Naive thymus-derived CD4-positive, alpha-beta T cell (primary cell): ENCODE measurements around the gene PLEKHG4B. TPM values are rescaled to one million over a fixed set of nuclear protein-coding genes. Genes with fewer than 3 reads are reported as not detected.

ENCODE experiments used
- ATAC-seq: fragments of 150-1000 bp; cut with Tn5 transposase; 2 replicates; pipeline ENCODE4 v1.10.0; 2021; ENCODE audit warnings: mild to moderate bottlenecking, moderate library complexity
- CTCF ChIA-PET: fragments of 350-600 bp; sonication (Branson Sonifier 250); formaldehyde crosslinking; loops from one replicate; lab custom pipeline; 2021; ENCODE audit warnings: antibody characterized with exemption; lab: Charles Lee
- POLR2A ChIA-PET: fragments of 350-600 bp; sonication (Branson Sonifier 250); formaldehyde crosslinking; loops from one replicate; lab custom pipeline; 2021; ENCODE audit warnings: antibody characterized with exemption, inconsistent platforms; lab: Charles Lee
- DNase-seq, 9 donors: peaks; one replicate each; pipeline versions ENCODE4 v3.0.0 to v3.0.0-alpha.2; 2020 to 2022; ENCODE audit warnings: mixed read lengths in 1 of 9
- H3K27ac ChIP-seq: one replicate; pipeline ENCODE4 v1.7.0; 2013; ENCODE audit warnings: mild to moderate bottlenecking, low read depth, low read length, moderate library complexity
- H3K27me3 ChIP-seq, 2 donors: one replicate each; pipeline ENCODE4 v1.7.0; 2013; ENCODE audit warnings: low read length in 2 of 2, mild to moderate bottlenecking in 2 of 2, moderate library complexity in 2 of 2; ENCODE audit not compliant: control insufficient read depth in 2 of 2, insufficient read depth in 2 of 2
- H3K36me3 ChIP-seq, 3 experiments: 1 replicate in 2 of 3; 2 replicates in 1 of 3; pipeline ENCODE4 v1.7.0; 2013; ENCODE audit warnings: low read length in 3 of 3, mild to moderate bottlenecking in 3 of 3, moderate library complexity in 1 of 3; ENCODE audit not compliant: insufficient read depth in 3 of 3, control insufficient read depth in 2 of 3
- H3K4me1 ChIP-seq, 2 donors: one replicate each; pipeline ENCODE4 v1.7.0; 2013; ENCODE audit warnings: low read length in 2 of 2, mild to moderate bottlenecking in 2 of 2, moderate library complexity in 1 of 2; ENCODE audit not compliant: control insufficient read depth in 2 of 2, insufficient read depth in 2 of 2
- H3K4me3 ChIP-seq: 2 replicates; pipeline ENCODE4 v1.7.0; 2013; ENCODE audit warnings: mild to moderate bottlenecking, low read length
- H3K9me3 ChIP-seq, 3 experiments: 1 replicate in 2 of 3; 2 replicates in 1 of 3; pipeline ENCODE4 v1.7.0; 2013; ENCODE audit warnings: low read length in 3 of 3; ENCODE audit not compliant: control insufficient read depth in 2 of 3
- H3K27ac Mint-ChIP-seq, 9 donors: one replicate each; pipeline ENCODE4 v1.8.0; 2020 to 2022; ENCODE audit warnings: mixed read lengths in 9 of 9, mild to moderate bottlenecking in 8 of 9, moderate library complexity in 5 of 9, inconsistent platforms in 2 of 9
- H3K27me3 Mint-ChIP-seq, 5 donors: one replicate each; pipeline ENCODE4 v1.8.0; 2021 to 2022; ENCODE audit warnings: mixed read lengths in 5 of 5, mild to moderate bottlenecking in 1 of 5
- H3K36me3 Mint-ChIP-seq, 5 donors: one replicate each; pipeline ENCODE4 v1.8.0; 2020 to 2022; ENCODE audit warnings: mixed read lengths in 5 of 5, mild to moderate bottlenecking in 3 of 5, inconsistent platforms in 1 of 5
- H3K4me1 Mint-ChIP-seq, 7 donors: one replicate each; pipeline ENCODE4 v1.8.0; 2020 to 2022; ENCODE audit warnings: mixed read lengths in 7 of 7, mild to moderate bottlenecking in 3 of 7, inconsistent platforms in 1 of 7
- H3K4me3 Mint-ChIP-seq, 10 donors: one replicate each; pipeline ENCODE4 v1.8.0; 2020 to 2022; ENCODE audit warnings: mild to moderate bottlenecking in 10 of 10, mixed read lengths in 10 of 10, moderate library complexity in 6 of 10, inconsistent platforms in 2 of 10
- H3K9me3 Mint-ChIP-seq, 11 donors: one replicate each; pipeline ENCODE4 v1.8.0; 2020 to 2022; ENCODE audit warnings: mixed read lengths in 11 of 11, mild to moderate bottlenecking in 4 of 11, inconsistent platforms in 1 of 11, moderate library complexity in 1 of 11
- intact Hi-C, 2 donors: fragments of 100-400 bp; cut with micrococcal nuclease; formaldehyde crosslinking; loops; one replicate each; pipeline ENCODE4 v1.15.1; 2023
- polyA plus RNA-seq, 2 donors: library from polyadenylated mRNA; unstranded; fragments of 300-500 nt; fragmentation: Illumina TruSeq; gene quantifications; one replicate each; pipeline ENCODE4 v1.2.3, GENCODE V29; 2021
- total RNA-seq, 6 experiments: library from RNA in 5 of 6; stranded (reverse) in 5 of 6; gene quantifications; 1 replicate in 5 of 6; 2 replicates in 1 of 6; pipeline ENCODE4 v1.2.3 and lab custom pipeline; 2021 to 2026

PLEKHG4B gene
- total and polyA plus RNA-seq, 7 experiments from 2014 or later: 0.39 to 2.0 TPM; not detected in 5

GRCh38 chr5:79821-80220 is 12.1 kb upstream of the PLEKHG4B start:
- POLR2A ChIA-PET: no interaction called here
- H3K27me3 Mint-ChIP-seq: peaks cover 0 to 24% (median 8%) of the 10 kb centered on the region in 5 donors
- H3K27ac Mint-ChIP-seq: no peak overlapping the region
- Histone ChIP-seq H3K4me3 (no peak overlapping the region), H3K9me3 (no peaks in the 10 kb centered on the region), H3K27ac (no peak overlapping the region), H3K27me3 (no peaks in the 10 kb centered on the region), H3K36me3 (no peaks in the 10 kb centered on the region), H3K4me1 (no peaks in the 10 kb centered on the region)
- peaks cover 0 to 4% (median 0%) of the 10 kb centered on the region in 5 donors for H3K36me3 Mint-ChIP-seq
- intact Hi-C loops: no loop called here
- CTCF ChIA-PET: no interaction called here
- H3K4me3 Mint-ChIP-seq: no peak overlapping the region
- H3K4me1 Mint-ChIP-seq: no peaks in the 10 kb centered on the region
- DNase-seq (no peak), ATAC-seq (no peak)
- peaks cover 0 to 5% (median 0%) of the 10 kb centered on the region in 11 donors for H3K9me3 Mint-ChIP-seq

GRCh38 chr5:81391-82021 is 10.5 kb upstream of the PLEKHG4B start:
- Histone ChIP-seq H3K27me3 (no peaks in the 10 kb centered on the region), H3K27ac (no peak overlapping the region), H3K4me1 (no peaks in the 10 kb centered on the region), H3K36me3 (no peaks in the 10 kb centered on the region), H3K4me3 (no peak overlapping the region), H3K9me3 (no peaks in the 10 kb centered on the region)
- Mint-ChIP-seq H3K4me3 (no peak overlapping the region), H3K36me3 (peaks cover 0 to 4% (median 0%) of the 10 kb centered on the region in 5 donors), H3K9me3 (peaks cover 0 to 5% (median 0%) of the 10 kb centered on the region in 11 donors), H3K27me3 (peaks cover 0 to 24% (median 11%) of the 10 kb centered on the region in 5 donors), H3K4me1 (no peaks in the 10 kb centered on the region), H3K27ac (no peak overlapping the region)
- ChIA-PET POLR2A (no interaction called here), CTCF (no interaction called here)
- ATAC-seq (no peak), DNase-seq (no peak)
- intact Hi-C loops: no loop called here

- intact Hi-C loops: no loop called here
- DNase-seq (no peak), ATAC-seq (no peak)
- H3K36me3 Mint-ChIP-seq: peaks cover 0 to 4% (median 0%) of the 10 kb centered on the region in 5 donors
- Histone ChIP-seq H3K27me3 (no peaks in the 10 kb centered on the region), H3K4me3 (no peak overlapping the region), H3K4me1 (no peaks in the 10 kb centered on the region), H3K9me3 (no peaks in the 10 kb centered on the region), H3K36me3 (no peaks in the 10 kb centered on the region), H3K27ac (no peak overlapping the region)
- ChIA-PET POLR2A (no interaction called here), CTCF (no interaction called here)
- peaks cover 0 to 25% (median 9%) of the 10 kb centered on the region in 5 donors for H3K27me3 Mint-ChIP-seq
- H3K9me3 Mint-ChIP-seq: peaks cover 0 to 5% (median 0%) of the 10 kb centered on the region in 11 donors
- no peak overlapping the region for H3K27ac Mint-ChIP-seq
- no peaks in the 10 kb centered on the region for H3K4me1 Mint-ChIP-seq
- H3K4me3 Mint-ChIP-seq: no peak overlapping the region
These were observed 9.9 kb upstream of the PLEKHG4B start for GRCh38 chr5:82097-82496.

- Histone ChIP-seq H3K4me3 (no peak overlapping the region), H3K4me1 (no peaks in the 10 kb centered on the region), H3K36me3 (no peaks in the 10 kb centered on the region), H3K9me3 (no peaks in the 10 kb centered on the region), H3K27me3 (no peaks in the 10 kb centered on the region), H3K27ac (no peak overlapping the region)
- no peaks in the 10 kb centered on the region for H3K4me1 Mint-ChIP-seq
- intact Hi-C loops: no loop called here
- H3K9me3 Mint-ChIP-seq: peaks cover 0 to 5% (median 0%) of the 10 kb centered on the region in 11 donors
- ATAC-seq: no peak
- POLR2A ChIA-PET: no interaction called here
- H3K27me3 Mint-ChIP-seq: peaks cover 0 to 30% (median 9%) of the 10 kb centered on the region in 5 donors
- CTCF ChIA-PET: no interaction called here
- no peak for DNase-seq
- no peak overlapping the region for H3K27ac Mint-ChIP-seq
- H3K4me3 Mint-ChIP-seq: no peak overlapping the region
- peaks cover 0 to 4% (median 0%) of the 10 kb centered on the region in 5 donors for H3K36me3 Mint-ChIP-seq
These were observed 9.4 kb upstream of the PLEKHG4B start for GRCh38 chr5:82570-82969.

- H3K9me3 ChIP-seq: no peaks in the 10 kb centered on the region
- peaks cover 0 to 5% (median 0%) of the 10 kb centered on the region in 11 donors for H3K9me3 Mint-ChIP-seq
- intact Hi-C loops: no loop called here
- H3K27me3 ChIP-seq: no peaks in the 10 kb centered on the region
- H3K4me1 Mint-ChIP-seq: no peaks in the 10 kb centered on the region
- POLR2A ChIA-PET: no interaction called here
- H3K36me3 ChIP-seq: no peaks in the 10 kb centered on the region
- CTCF ChIA-PET: no interaction called here
- H3K27me3 Mint-ChIP-seq: peaks cover 0 to 34% (median 12%) of the 10 kb centered on the region in 5 donors
- no peak overlapping the region for H3K4me3 ChIP-seq
- H3K4me3 Mint-ChIP-seq: no peak overlapping the region
- no peaks in the 10 kb centered on the region for H3K4me1 ChIP-seq
- no peak for ATAC-seq
- H3K36me3 Mint-ChIP-seq: peaks cover 0 to 4% (median 0%) of the 10 kb centered on the region in 5 donors
- no peak overlapping the region for H3K27ac ChIP-seq
- no peak overlapping the region for H3K27ac Mint-ChIP-seq
- DNase-seq: no peak
These were observed 8.9 kb upstream of the PLEKHG4B start for GRCh38 chr5:83029-83428.

DNA sequence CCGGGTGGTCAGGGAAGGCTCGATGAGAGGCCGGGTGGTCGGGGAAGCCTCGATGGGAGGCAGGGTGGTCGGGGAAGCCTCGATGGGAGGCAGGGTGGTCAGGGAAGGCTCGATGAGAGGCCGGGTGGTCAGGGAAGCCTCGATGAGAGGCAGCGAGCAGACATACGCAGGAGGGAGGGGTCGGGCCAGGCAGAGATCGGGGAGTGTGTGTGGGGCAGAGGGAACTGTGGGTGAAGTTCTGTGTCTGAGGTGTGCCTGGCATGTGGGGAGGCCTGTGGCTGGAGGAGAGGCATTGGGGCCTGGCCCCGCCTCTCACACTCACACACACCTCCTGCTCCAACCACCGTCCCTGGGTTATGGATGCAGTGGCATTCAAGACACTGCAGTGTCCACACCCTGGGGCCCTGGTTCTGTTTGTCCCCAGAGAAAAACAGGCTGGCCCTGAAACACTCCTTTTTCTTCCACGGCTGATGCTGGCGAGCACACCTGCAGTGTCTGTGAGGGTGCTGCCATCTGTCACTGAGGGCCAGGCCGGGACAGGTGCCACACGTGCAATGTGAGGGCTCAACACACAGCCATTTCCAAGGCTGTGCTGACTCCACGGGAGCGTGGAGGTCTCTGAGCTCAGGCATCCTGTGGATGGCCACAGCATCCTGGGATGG is 6.5 kb upstream of the PLEKHG4B start:
- Histone ChIP-seq H3K4me3 (no peak overlapping the region), H3K27me3 (peaks cover 0 to 3% of the 10 kb centered on the region in 2 donors), H3K27ac (no peak overlapping the region), H3K36me3 (no peaks in the 10 kb centered on the region), H3K9me3 (no peaks in the 10 kb centered on the region), H3K4me1 (no peaks in the 10 kb centered on the region)
- ATAC-seq (no peak), DNase-seq (no peak)
- Mint-ChIP-seq H3K4me1 (no peaks in the 10 kb centered on the region), H3K9me3 (peaks cover 0 to 5% (median 0%) of the 10 kb centered on the region in 11 donors), H3K27me3 (peaks cover 12 to 50% (median 29%) of the 10 kb centered on the region in 5 donors), H3K4me3 (no peak overlapping the region), H3K36me3 (peaks cover 0 to 4% (median 0%) of the 10 kb centered on the region in 5 donors), H3K27ac (no peak overlapping the region)
- intact Hi-C loops: no loop called here
- POLR2A ChIA-PET: no interaction called here
- CTCF ChIA-PET: no interaction called here
